Mesothelial cell of epicardium (in vitro differentiated cells): ENCODE results near the gene CACNA2D2. TPM values are rescaled to one million over a fixed set of nuclear protein-coding genes. Genes with fewer than 3 reads are reported as not detected.

Experiments used
- DNase-seq, 2 experiments: peaks; one replicate each; pipeline ENCODE4 v3.0.0; 2021; ENCODE audit warnings: low spot score in 2 of 2; ENCODE audit not compliant: unreplicated experiment in 2 of 2
- H3K27ac Mint-ChIP-seq: 2 replicates; pipeline ENCODE4 v1.8.0; 2021; ENCODE audit warnings: mixed read lengths
- H3K27me3 Mint-ChIP-seq: 2 replicates; pipeline ENCODE4 v1.8.0; 2021; ENCODE audit warnings: low read depth, mixed read lengths
- H3K36me3 Mint-ChIP-seq: 2 replicates; pipeline ENCODE4 v1.8.0; 2021; ENCODE audit warnings: mixed read lengths
- H3K4me1 Mint-ChIP-seq: 2 replicates; pipeline ENCODE4 v1.8.0; 2021; ENCODE audit warnings: mixed read lengths
- H3K4me3 Mint-ChIP-seq: 2 replicates; pipeline ENCODE4 v1.8.0; 2021; ENCODE audit warnings: mild to moderate bottlenecking, moderate library complexity, mixed read lengths
- H3K9me3 Mint-ChIP-seq: 2 replicates; pipeline ENCODE4 v1.8.0; 2021; ENCODE audit warnings: mixed read lengths
- total RNA-seq: library from RNA; stranded (reverse); gene quantifications from 3 replicates; pipeline ENCODE4 v1.2.1, GENCODE V29; 2021
- TF ChIP-seq, protein P1 (sequence below): fragments of 200-600 bp; sonication (generic); IDR thresholded peaks from one replicate; pipeline ENCODE4 v1.5.0; 2021; ENCODE audit warnings: antibody characterized with exemption; ENCODE audit not compliant: unreplicated experiment

CACNA2D2 gene
- total RNA-seq, 1 donor from 2014 or later: 10.8 TPM

DNA sequence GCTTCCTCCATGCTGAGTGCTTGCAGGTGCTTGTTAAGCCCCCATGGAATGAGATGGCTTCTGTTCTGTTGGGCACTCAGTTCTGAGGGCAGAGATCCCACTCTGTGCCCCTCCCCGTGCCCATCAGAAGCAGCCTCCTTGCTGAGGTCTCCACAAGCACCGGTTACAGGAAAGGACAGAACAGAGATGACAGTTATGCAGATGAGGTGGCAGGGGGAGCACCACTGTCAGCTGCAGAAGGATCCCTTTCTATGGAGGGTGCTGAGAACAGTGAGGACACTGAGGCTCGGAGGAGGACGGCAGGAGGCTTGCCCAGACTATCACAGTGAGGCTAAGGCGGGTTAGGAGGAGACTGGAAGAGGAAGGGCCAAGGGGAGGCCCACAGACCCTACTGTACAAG, 12.4 kb downstream of the CACNA2D2 start:
- H3K27ac Mint-ChIP-seq: no peak overlapping the region
- H3K27me3 Mint-ChIP-seq: no peaks in the 10 kb centered on the region
- peaks cover 3% of the 10 kb centered on the region for H3K4me1 Mint-ChIP-seq
- H3K9me3 Mint-ChIP-seq: no peaks in the 10 kb centered on the region
- H3K4me3 Mint-ChIP-seq: no peak overlapping the region
- TF ChIP-seq, protein P1, sequence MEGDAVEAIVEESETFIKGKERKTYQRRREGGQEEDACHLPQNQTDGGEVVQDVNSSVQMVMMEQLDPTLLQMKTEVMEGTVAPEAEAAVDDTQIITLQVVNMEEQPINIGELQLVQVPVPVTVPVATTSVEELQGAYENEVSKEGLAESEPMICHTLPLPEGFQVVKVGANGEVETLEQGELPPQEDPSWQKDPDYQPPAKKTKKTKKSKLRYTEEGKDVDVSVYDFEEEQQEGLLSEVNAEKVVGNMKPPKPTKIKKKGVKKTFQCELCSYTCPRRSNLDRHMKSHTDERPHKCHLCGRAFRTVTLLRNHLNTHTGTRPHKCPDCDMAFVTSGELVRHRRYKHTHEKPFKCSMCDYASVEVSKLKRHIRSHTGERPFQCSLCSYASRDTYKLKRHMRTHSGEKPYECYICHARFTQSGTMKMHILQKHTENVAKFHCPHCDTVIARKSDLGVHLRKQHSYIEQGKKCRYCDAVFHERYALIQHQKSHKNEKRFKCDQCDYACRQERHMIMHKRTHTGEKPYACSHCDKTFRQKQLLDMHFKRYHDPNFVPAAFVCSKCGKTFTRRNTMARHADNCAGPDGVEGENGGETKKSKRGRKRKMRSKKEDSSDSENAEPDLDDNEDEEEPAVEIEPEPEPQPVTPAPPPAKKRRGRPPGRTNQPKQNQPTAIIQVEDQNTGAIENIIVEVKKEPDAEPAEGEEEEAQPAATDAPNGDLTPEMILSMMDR: no peak
- H3K36me3 Mint-ChIP-seq: no peaks in the 10 kb centered on the region
- no peak for DNase-seq

DNA sequence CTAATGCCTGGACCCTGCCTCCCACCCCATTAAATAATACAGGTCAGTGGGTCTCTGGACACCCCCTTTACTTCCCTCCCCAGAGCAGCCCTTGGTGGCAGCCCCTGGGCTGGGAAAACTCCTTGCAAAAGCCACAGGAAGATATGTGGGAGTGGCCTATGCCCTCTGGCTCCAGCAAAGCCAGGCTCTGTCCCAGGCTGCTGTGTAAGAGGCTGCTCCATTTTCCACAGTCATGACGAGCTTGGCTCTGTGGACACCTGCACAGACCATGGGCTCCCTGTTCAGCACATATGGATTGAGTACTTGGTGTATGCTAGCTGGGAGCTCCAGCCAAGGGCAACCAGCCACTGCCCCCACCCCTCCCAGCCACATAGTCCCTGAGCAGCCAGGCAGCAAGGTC, 13.0 kb downstream of the CACNA2D2 start:
- DNase-seq: no peak
- H3K4me3 Mint-ChIP-seq: no peak overlapping the region

DNA sequence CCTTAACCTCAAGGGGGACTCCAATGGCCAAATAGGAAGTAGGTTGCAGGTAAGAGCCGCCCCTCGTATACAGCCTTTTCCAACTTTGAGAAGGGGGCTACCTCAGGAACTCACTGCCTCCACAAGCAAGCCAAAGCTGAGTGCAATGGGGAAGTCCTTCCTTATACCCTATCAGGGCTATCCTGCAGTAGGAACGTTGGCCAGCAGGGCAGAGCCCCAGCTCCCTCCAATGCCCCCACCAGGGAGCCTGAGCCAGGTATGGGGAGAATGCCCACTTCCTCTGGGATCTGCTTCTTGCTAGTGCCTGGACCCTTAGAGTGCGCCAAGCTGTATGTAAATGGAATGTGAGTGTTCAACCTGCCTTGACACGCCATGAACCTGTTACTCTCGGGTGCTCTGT, 16.3 kb downstream of the CACNA2D2 start:
- no peak overlapping the region for H3K27ac Mint-ChIP-seq
- no peaks in the 10 kb centered on the region for H3K36me3 Mint-ChIP-seq
- no peaks in the 10 kb centered on the region for H3K9me3 Mint-ChIP-seq
- no peak overlapping the region for H3K4me3 Mint-ChIP-seq
- DNase-seq: no peak
- TF ChIP-seq, protein P1: no peak
- no peaks in the 10 kb centered on the region for H3K27me3 Mint-ChIP-seq
- peaks cover 14% of the 10 kb centered on the region for H3K4me1 Mint-ChIP-seq

More for the DNA sequence above, 13.0 kb downstream of the CACNA2D2 start:
- Mint-ChIP-seq H3K4me1 (peaks cover 3% of the 10 kb centered on the region), H3K9me3 (no peaks in the 10 kb centered on the region), H3K27me3 (no peaks in the 10 kb centered on the region), H3K36me3 (no peaks in the 10 kb centered on the region), H3K27ac (no peak overlapping the region)
- TF ChIP-seq, protein P1: no peak

DNA sequence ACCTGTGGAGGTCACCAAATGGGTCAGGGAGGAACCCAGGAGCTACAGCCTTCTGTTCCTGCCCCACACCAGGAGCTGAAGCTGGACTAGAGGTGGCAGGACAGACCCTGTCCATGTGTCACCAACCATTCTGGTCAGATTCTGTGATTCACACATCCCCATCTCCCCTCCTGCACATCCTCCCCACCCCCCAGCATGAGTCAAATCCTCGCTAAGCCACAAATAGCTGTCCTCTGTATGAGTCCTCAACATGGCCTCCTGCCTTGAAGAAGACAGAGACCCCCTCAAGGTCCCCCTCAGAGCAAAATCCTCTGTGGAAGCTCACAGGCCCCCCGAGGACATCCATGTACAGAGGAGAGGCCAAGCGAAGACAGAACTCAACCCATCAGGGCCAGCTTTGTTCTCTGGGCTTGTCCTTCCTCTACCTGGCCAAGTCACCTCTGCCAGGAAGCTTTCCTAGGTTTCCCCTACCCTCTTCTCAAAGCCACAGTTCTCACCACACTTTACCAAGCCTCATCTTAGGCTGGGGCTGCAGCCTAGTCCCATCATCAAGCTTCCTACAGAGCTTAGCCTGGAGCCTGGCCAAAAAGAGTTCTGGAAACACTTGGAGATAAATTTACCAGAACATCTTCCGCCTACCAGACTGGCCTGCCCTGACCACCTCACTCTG, 17.1 kb downstream of the CACNA2D2 start:
- peaks cover 17% of the 10 kb centered on the region for H3K4me1 Mint-ChIP-seq
- no peaks in the 10 kb centered on the region for H3K9me3 Mint-ChIP-seq
- TF ChIP-seq, protein P1: no peak
- H3K27ac Mint-ChIP-seq: no peak overlapping the region
- no peaks in the 10 kb centered on the region for H3K36me3 Mint-ChIP-seq
- no peaks in the 10 kb centered on the region for H3K27me3 Mint-ChIP-seq
- no peak overlapping the region for H3K4me3 Mint-ChIP-seq
- DNase-seq: no peak

DNA sequence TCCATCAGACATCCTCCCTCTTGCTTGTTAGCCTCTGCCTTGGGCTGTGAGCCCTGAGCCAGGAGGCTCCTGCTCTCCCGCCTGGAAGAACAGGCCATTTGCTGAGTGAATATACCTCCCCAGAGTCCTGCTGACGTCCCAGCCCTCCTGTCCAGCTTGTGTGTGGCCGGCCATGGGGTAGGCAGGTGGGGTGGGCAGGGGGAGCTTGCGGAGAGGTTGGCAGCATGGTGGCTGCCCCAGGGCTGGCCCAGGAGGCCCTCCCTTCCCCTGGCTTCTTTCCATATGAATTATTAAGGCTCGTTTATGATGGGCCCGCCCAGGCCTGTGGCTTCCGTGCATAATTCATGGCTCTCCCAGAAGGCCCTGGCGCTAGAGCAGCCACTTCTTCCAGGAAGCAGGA, 18.7 kb downstream of the CACNA2D2 start:
- no peaks in the 10 kb centered on the region for H3K36me3 Mint-ChIP-seq
- H3K27ac Mint-ChIP-seq: peak overlapping the region; percentile 6
- H3K9me3 Mint-ChIP-seq: no peaks in the 10 kb centered on the region
- TF ChIP-seq, protein P1: no peak
- peaks cover 17% of the 10 kb centered on the region for H3K4me1 Mint-ChIP-seq
- no peaks in the 10 kb centered on the region for H3K27me3 Mint-ChIP-seq
- H3K4me3 Mint-ChIP-seq: no peak overlapping the region
- no peak for DNase-seq
